GDM1 (cell line): ENCODE results near the gene FKBP6.
"Not testable (repeated sequence)": the region's sequence is repeated elsewhere in the genome, so short reads cannot be mapped to it uniquely, and the experiment has no call there.

Source experiments
- DNase-seq: peaks from one replicate; lab custom pipeline; 2025; lab: John Stamatoyannopoulos, UW

Gene FKBP6

DNA sequence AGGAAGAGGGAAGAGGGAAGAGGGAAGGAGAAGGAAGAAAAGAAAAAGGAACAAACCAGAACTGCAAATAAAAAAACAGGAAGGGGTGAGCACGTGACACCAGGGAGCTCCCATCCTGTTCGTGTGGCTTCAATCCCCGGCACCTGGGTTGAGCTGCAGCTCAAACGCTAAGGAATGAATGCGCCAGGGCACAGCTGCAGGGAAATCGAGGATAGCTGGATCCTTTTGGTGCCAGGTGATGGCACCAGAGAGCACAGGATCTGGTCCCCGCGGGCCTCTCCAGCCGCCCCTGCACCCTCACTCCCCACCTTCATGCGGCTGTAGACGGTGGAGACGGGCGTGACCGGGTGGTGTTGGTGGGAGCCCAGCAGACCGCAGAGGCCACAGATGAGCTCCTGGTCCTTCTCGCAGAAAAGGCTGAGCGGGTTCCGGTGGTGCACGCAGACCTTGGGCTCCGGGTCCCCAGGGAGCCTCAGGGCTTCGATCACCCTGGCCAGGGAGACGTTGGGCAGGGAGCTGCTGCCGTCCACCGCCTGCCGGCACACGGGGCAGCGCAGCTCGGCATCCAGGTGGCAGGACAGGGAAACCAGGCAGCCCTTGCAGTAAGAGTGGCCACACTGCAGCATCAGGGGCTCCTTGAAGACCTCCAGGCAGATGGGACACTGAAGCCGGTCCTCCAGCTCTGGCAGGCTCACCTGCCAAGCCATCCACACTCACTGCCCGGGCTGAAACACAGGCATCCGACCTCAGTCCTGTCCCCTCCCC is 3.7 kb upstream of the FKBP6 start:
- not testable (repeated sequence) for DNase-seq

DNA sequence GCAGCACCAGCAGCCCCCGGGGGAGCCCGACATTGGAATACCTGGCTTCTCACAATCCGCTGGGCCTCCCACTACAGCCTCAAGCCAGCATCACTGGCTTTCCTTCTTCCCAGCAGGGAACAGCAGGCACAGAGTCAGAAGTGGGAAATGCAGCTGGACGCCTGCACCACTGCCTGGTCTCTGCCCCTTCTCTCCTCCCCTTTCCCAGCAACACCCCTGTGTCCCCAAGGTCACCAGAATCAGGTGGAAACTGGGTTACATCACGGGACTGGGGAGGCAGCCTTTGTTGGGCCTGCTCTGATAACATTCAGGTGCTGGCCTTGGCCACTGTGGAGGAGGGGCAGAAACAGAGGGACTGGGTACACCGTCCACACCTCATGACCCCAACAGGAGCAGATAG is 2.5 kb upstream of the FKBP6 start:
- DNase-seq: not testable (repeated sequence)

GRCh38 chr7:73327449-73327848 is 512 bp upstream of the FKBP6 start:
- not testable (repeated sequence) for DNase-seq

GRCh38 chr7:73328696-73329095 is 735 bp downstream of the FKBP6 start:
- no peak for DNase-seq

GRCh38 chr7:73329861-73330581 is 2.1 kb downstream of the FKBP6 start:
- DNase-seq: no peak

DNA sequence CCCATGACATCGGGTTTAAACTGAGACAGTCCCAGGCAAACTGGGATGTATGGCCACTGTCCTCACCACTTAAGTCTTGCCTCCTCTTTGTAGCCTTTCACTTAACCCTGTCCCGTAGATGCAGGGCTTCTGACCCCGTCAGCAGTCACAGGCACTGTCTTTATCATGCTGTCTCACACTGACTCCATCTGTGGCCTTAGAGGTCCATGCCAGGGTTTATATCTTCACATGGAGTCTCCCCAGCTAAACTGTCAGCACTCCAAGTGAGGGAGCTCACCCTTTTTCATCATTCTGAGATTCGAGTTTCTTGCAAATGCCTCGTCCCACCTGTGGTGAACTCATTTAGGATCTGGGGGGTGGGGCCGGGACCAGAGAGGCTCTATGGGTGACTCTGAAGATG is 2.8 kb downstream of the FKBP6 start:
- DNase-seq: no peak

- no peak for DNase-seq
These were observed 4.5 kb downstream of the FKBP6 start for GRCh38 chr7:73332447-73332846.

DNA sequence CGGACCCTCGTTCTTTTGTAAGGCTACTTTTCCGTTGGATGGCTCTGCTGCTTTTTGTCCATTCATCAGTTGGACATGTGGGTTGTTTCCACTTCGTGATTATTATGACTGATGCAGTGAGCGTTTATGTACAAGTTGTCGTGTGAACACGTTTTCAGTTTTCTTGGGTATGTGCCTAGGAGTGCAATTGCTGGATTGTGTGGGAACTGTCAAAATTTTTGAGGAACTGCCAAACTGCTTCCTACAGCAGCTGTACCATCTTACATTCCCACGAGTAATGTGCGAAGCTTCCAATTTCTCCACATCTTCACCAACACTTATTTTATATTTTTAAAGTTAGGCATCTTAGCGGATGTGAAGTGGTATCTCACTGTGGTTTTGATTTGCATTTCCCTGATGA is 10.4 kb downstream of the FKBP6 start:
- no peak for DNase-seq

DNA sequence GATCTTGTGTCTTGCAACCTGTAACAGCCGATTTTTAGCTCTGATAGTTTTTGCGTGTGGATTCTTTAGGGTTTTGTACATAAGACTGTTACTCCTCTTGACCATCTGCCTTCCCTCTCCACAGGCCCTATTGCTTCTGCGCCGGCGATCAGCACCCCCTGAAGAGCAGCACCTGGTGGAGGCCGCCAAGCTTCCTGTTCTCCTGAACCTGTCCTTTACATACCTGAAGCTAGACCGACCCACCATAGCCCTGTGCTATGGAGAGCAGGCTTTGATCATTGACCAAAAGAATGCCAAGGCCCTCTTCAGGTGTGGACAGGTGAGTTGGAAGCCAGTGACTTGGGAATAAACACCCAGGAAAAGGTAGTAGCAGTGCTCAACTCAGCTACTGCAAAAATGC is 12.6 kb downstream of the FKBP6 start:
- DNase-seq: no peak

DNA sequence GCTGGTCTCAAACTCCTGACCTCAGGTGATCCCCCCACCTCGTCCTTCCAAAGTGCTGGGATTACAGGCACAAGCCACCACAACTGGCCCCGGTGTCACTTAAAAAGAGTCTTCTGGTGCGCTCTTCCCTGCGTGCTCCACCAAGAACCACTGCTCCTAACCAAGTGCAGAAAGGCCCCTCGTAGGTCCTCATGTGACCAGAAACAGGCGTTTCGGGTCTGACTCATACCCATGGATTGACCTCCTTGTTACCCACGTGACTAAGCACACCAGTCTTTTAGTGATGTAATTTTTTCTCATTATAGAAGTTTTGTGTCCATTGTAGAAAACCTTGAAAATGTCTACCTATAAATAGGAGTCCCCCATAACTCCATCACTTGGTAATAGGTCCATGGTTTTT is 13.9 kb downstream of the FKBP6 start:
- no peak for DNase-seq

- no peak for DNase-seq
These were observed 14.7 kb downstream of the FKBP6 start for GRCh38 chr7:73342645-73343044.

DNA sequence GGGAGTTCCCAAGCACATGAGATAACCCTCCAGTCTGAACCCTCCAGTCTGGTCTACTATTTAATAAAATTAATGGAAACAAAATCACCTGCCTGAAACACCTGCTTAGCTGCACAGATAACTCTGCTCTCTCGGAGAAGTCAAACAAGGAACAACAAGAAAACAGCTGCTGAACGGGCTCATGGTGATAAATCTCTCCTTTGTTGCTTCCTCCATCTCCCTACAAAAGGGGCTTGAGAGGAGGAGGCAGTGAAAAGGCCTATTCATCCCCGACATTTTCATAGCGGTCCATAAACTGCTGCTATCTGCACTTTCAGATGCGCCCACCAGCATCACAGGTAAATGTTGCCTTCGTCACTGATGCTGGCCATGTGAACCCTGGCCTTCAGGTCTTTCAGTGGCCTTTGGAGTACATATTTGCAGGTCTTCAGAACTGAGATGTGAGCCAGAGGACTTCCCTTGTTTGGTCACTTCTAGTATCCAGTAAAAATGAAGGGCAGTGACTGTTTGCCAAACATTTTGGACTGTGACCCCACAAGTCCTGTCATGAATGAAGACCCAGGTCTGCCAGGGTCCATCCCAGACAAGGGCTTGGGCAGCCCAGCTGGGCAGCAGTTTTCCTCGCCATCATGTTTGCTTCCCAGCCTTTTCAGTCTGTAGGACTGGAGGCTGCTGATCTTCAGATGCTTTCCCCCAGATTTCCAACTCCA is 15.9 kb downstream of the FKBP6 start:
- no peak for DNase-seq

DNA sequence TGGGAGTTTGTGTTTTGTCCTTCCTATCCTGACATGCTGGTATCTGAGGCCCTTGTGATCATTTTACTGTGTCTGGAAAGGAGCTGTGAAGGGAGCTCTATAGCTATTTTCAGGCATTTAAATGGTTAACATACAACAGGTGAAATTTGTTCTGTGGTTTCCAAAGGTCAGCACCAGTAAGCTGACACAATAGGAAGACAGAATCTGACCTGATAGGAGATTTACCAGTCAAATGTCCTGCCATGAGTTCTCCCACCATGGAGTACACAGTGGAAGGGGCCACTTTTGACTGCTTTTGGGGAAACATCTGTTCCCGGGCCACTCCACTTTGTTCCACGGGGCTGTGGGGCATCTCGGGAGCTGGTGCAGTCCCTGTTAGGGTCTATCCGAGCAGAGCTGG is 17.6 kb downstream of the FKBP6 start:
- no peak for DNase-seq

GRCh38 chr7:73345951-73346350 is 18.0 kb downstream of the FKBP6 start:
- no peak for DNase-seq

DNA sequence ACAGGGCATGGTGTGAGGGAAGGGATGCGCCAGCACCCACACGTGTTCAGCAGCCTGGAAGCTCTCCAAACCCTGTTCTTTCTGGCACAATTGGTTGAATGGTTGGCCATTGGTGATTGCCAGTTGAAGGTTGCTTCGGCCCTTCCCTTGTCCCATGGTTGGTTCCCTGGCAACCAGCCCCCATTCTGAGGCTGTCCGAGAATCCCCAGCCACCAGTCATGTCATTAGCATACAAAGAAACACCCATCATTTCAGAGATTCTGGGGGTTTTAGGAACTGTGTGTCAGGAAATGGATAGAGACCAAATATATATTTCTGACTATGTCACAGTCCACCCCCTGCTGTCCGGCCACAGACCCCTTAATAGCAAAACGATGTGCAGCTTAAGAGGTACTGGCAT is 21.8 kb downstream of the FKBP6 start:
- no peak for DNase-seq

DNA sequence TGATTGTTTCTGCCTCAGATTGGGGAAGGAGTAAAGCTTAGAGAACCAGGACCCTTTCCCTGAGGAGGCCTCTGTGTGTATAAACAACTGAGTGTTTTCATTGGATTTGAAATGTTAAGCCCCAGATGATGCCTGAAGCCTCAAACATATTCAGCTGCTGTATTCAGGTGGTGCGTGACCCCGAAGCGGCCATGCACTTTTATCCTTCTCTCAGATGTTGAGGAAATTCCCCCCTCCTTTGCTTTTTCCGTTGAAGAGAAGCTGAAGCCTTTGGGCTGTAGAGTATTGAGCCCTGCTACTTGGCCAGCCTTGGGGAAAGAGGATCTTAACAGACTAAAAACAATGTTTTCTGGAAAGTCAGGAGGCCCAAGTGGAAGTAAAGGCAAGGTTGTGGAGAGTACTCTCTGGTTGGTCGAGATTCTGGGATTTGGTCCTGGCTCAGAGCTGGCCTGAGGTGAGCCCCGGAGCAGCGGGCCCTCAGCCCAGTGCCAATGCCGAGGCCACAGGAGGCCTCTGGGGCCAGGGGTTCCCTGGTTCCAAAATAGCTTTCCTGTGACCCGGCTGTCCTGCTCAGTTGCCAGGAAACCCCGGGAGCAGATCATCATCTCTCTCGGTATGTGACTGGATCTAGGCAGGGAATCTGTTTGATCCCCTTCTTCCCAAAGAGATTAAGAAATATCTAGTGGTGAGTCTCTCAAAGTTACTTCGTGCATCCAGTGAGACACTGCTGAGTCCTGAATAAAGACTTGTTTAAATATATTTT is 22.5 kb downstream of the FKBP6 start:
- DNase-seq: no peak

DNA sequence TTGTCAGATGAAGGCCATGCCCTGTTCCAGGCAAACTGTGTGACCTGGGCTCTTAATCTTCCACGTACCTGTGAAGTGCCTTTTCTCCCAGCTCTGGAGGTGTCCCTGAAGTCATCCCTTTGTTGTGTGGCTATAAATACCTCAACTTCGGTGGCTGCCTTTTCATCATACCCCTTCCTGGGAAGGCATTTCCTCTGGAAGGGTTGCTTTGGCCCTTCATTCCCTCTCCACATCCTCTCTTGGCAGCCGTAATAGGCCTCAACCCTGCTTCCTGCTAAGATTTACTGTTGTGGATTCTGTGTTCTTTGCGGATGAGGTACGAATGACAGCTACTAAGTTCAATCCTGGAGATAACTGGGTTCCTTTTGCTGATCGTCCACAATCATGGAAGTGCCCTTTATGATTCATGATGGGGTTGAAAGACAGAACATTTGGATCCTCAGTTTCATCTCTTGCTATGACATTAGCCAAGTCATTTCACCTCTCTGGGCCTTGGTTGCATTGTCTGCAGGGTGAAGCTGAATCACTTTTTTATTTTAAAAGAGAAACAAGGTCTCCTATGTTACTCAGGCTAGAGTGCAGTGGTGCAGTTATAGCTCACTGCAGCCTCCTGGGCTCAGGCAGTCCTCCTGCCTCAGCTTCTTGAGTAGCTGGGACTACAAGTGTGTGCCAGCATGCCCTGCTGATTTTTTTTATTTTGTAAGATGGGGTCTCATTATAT is 23.6 kb downstream of the FKBP6 start:
- DNase-seq: no peak

DNA sequence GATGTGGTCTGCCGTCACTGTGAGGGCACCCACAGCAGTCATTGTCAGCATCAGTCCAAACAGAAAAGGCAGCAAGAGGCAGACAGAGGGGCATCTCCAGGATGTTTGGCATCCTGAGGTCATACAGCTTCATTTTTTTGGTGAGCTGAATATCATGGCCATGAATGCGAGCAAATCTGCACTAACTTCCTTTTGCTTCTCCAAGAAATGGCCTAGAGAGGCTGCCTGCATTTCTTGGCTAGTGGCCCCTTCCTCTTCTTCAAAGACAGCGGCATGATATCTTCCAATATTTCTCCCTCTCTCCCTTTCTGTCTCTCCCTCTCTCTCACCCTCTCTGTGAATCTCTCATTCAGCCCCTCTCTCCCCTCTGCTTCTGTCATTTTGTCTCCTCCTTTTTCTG is 24.8 kb downstream of the FKBP6 start:
- no peak for DNase-seq

DNA sequence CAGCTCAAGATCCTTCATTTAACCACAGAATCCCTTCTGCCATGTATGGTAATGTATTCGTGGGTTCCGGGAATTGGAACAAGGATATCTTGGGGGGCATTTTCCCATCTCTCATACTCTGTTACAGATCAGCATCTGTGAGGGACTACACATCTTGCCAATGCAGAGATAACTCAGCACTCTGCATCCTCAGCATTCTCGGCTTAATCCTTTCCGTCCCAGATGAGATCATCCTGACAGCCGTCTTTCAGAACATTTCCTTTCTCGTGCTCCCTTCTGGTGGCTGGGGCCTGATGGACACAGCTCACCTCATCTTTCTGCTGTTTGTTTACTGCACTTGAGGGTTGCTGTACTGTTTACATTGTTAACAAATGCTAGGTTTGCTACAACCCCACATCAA is 25.3 kb downstream of the FKBP6 start:
- no peak for DNase-seq

- no peak for DNase-seq
These were observed 26.2 kb downstream of the FKBP6 start for GRCh38 chr7:73354196-73354595.

DNA sequence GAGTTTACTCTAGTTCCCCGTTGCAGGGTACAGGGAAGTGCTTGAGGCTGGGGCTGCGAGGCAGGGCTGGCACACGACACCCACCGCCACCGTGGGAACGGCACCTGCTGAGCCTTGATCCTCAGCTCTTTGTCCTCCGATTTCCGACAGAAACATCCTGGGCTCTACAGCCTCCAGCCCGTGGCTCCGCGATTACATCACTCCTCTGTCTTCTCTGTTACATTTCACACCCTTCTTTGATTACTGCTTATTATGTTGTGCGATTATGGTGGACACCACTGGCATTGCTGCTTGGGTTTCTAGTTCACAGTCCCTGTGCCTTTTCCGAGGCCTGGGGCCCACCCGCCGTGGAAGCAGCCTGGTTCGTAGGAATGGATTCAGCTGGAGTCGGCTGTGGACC is 26.9 kb downstream of the FKBP6 start:
- DNase-seq: no peak

DNA sequence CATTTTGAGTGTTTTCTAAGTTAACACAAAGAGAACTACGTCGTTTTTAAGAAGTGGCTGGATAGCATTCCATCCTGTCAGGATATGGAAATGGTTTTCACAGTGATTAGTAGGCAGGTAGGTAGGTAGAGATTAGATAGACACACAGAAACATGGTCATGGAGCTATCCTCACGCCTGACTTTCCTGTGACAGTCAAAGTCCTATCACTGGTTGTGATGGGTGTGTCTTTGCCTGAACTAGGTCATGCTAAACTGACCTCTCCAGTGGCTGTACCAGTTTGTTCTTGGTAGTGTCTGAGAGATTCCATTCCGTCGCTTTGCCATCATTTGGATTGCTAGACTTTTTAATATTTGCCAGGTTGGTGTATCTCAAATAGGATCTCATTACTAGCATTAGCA is 28.2 kb downstream of the FKBP6 start:
- DNase-seq: no peak
